Transverse colon (tissue), 4 donors: ENCODE data around the gene SNCG. TPM values are rescaled to one million over a fixed set of nuclear protein-coding genes. Genes with fewer than 3 reads are reported as not detected.
A peak's percentile ranks its signal among the peaks of the same experiment; 100 is the strongest.

Source experiments
- DNase-seq: peaks from one replicate; pipeline ENCODE4 v3.0.0-alpha.2; 2019
- H3K27ac ChIP-seq, 4 donors: fragments of 200-600 bp; sonication (generic); 2 replicates each; pipeline ENCODE4 v1.5.1; 2016 to 2018; ENCODE audit warnings: inconsistent platforms in 4 of 4
- H3K27me3 ChIP-seq: fragments of 200-600 bp; sonication (generic); 2 replicates; pipeline ENCODE4 v1.5.1; 2017; ENCODE audit warnings: inconsistent platforms
- H3K36me3 ChIP-seq, 4 donors: fragments of 200-600 bp; sonication (generic); 2 replicates each; pipeline ENCODE4 v1.5.1; 2017 to 2019; ENCODE audit warnings: inconsistent platforms in 4 of 4
- H3K4me1 ChIP-seq, 4 donors: fragments of 200-600 bp; sonication (generic); 2 replicates each; pipeline ENCODE4 v1.5.1; 2017 to 2020; ENCODE audit warnings: inconsistent platforms in 4 of 4
- H3K4me3 ChIP-seq, 4 donors: fragments of 200-600 bp; sonication (generic); 1 replicate in 1 of 4; 2 replicates in 3 of 4; pipeline versions ENCODE4 v1.5.1 to v1.6.1; 2017 to 2019; ENCODE audit warnings: inconsistent platforms in 4 of 4
- H3K9me3 ChIP-seq, 2 donors: fragments of 200-600 bp; sonication (generic); 2 replicates each; pipeline ENCODE4 v1.5.1; 2017 to 2019; ENCODE audit warnings: inconsistent platforms in 2 of 2
- EP300 ChIP-seq: sonication (generic); formaldehyde crosslinking; IDR thresholded peaks from one replicate; pipeline ENCODE4 v1.6.1; 2017; ENCODE audit warnings: antibody characterized with exemption, low read depth
- POLR2A ChIP-seq: fragments of 450-650 bp; IDR thresholded peaks from one replicate; pipeline ENCODE4 v1.6.1; 2016; ENCODE audit warnings: antibody characterized with exemption, mild to moderate bottlenecking, moderate library complexity
- POLR2AphosphoS5 ChIP-seq, 3 donors: sonication (generic); formaldehyde crosslinking; IDR thresholded peaks; one replicate each; pipeline ENCODE4 v1.6.1; 2016; ENCODE audit warnings: antibody characterized with exemption in 3 of 3
- WGBS, 2 donors: methylation state at CpG; one replicate each; pipeline ENCODE4 v1.1.5; 2018; ENCODE audit warnings: low coverage in 1 of 2; 5-methylcytosine and 5-hydroxymethylcytosine counted together
- in situ Hi-C, 4 donors: fragments of 200-750 bp; cut with MboI; loops; one replicate each; pipeline versions ENCODE4 v1.15.0 to v1.15.1; 2017; ENCODE audit warnings: low sequenced_read_pairs in 3 of 4, low pct_ligation_motif_present in 1 of 4, low pct_unique_long_range_greater_than_20kb in 1 of 4
- intact Hi-C: fragments of 100-400 bp; cut with DNase I; formaldehyde crosslinking; loops from one replicate; pipeline ENCODE4 v1.15.1; 2023; ENCODE audit warnings: low total_unique reads
- total RNA-seq, 4 donors: library from RNA; depleted of rRNA; stranded (reverse); fragments of >200 nt; gene quantifications; one replicate each; pipeline ENCODE4 v1.1.0, GENCODE V29; 2016
- TF ChIP-seq, protein P1 (sequence below), 5 experiments: fragments of 200-600 bp in 3 of 5; fragments of 450-650 bp in 2 of 5; sonication (generic) in 3 of 5; IDR thresholded peaks; 1 replicate in 2 of 5; 2 replicates in 3 of 5; pipeline ENCODE4 v1.5.1; 2016 to 2017; ENCODE audit warnings: antibody characterized with exemption in 5 of 5, inconsistent platforms in 3 of 5, mild to moderate bottlenecking in 2 of 5, moderate library complexity in 1 of 5

The SNCG gene
- total RNA-seq, 4 donors from 2014 or later = 7.4 to 7.5 TPM; not detected in 2

DNA sequence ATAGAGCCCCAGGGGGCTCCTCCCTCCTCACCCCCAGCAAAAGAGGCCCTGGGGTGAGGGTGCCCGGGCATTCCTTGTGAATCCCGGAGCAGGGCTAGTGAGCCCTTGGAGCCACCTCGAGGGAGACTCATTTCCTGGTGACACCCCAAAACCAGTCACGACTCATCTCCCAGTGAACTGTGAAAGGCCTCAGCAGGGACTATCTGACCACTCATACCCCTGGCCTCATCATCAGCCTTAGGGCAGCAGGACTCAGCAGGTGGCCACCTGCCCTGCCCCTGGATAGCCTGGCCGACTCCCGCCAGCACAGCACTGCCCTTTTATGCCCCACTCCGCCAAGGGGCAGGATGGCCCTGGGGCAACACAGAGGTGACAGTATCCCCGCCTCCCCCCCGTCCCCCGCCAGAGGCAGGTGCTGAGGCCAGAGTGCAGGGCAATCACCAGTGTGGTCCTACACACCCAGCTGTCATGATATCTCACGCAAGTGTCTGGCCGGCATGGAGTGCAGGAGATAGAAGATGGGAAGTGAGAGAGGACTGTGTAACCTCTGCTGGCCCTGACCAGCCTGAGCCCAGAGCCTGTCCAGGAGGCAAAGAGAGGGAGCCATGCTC, 3.2 kb downstream of the SNCG start:
- H3K9me3 ChIP-seq = no peaks in the 10 kb centered on the region
- peaks cover 5 to 20% (median 13%) of the 10 kb centered on the region in 4 donors for H3K4me1 ChIP-seq
- intact Hi-C loops = no loop called here
- no peak overlapping the region for H3K4me3 ChIP-seq
- WGBS, 2 donors = 80 to 89% methylated on average over 2 to 10 of the region's 12 CpGs
- no peak for DNase-seq
- no peaks in the 10 kb centered on the region for H3K36me3 ChIP-seq
- in situ Hi-C loops = no loop called here
- TF ChIP-seq, protein P1, sequence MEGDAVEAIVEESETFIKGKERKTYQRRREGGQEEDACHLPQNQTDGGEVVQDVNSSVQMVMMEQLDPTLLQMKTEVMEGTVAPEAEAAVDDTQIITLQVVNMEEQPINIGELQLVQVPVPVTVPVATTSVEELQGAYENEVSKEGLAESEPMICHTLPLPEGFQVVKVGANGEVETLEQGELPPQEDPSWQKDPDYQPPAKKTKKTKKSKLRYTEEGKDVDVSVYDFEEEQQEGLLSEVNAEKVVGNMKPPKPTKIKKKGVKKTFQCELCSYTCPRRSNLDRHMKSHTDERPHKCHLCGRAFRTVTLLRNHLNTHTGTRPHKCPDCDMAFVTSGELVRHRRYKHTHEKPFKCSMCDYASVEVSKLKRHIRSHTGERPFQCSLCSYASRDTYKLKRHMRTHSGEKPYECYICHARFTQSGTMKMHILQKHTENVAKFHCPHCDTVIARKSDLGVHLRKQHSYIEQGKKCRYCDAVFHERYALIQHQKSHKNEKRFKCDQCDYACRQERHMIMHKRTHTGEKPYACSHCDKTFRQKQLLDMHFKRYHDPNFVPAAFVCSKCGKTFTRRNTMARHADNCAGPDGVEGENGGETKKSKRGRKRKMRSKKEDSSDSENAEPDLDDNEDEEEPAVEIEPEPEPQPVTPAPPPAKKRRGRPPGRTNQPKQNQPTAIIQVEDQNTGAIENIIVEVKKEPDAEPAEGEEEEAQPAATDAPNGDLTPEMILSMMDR (IDR thresholded peaks at IDR 0.05) = no peak
- TF ChIP-seq EP300 = no peak
- TF ChIP-seq POLR2AphosphoS5 (IDR thresholded peaks at IDR 0.05) = no peak
- no peak for TF ChIP-seq POLR2A
- no peaks in the 10 kb centered on the region for H3K27me3 ChIP-seq
- no peak overlapping the region for H3K27ac ChIP-seq

DNA sequence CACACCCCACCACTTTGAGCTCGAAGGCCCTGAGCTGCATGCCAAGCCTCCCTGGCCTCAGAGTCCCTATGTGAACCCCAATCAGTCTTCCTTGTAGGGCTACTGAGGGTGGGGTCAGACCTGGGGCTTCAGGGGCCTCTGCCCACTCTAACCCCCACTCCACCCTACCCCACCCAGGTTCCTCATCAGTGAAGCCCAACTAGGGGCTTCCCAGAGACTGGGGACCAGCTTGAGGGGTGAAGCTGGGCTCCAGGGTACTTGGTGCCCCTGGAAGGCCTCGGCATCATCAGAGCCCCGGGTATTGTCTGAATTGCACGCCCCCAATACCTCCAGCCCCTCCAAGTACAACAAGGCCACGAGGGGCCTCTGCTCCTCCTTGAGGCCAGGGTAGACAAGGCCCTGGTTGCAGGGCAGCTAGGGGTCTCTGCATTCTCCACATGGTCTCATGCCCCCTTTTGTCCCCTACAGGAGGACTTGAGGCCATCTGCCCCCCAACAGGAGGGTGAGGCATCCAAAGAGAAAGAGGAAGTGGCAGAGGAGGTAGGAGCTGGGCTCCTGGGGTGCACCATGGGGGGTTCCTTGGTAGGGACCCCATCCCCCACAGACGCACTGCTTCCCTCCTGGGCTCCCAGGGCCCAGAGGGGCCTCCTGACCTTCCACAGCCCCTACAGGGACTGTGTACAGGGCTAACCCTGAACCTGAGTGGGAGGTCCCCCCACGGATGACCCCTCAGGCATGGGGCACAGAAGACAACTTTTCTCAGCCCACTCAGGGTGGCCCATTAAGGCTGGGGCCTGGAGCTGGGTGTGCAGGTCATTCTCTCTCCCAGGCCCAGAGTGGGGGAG, 4.0 kb downstream of the SNCG start:
- no peak for TF ChIP-seq POLR2A
- TF ChIP-seq POLR2AphosphoS5 (IDR thresholded peaks at IDR 0.05) = no peak
- TF ChIP-seq, protein P1 (IDR thresholded peaks at IDR 0.05) = no peak
- TF ChIP-seq EP300 = no peak
- intact Hi-C loops (no loop called here), in situ Hi-C loops (no loop called here)
- Histone ChIP-seq H3K4me1 (peaks cover 8 to 27% (median 19%) of the 10 kb centered on the region in 4 donors), H3K36me3 (no peaks in the 10 kb centered on the region), H3K27me3 (no peaks in the 10 kb centered on the region), H3K4me3 (no peak overlapping the region), H3K9me3 (no peaks in the 10 kb centered on the region), H3K27ac (no peak overlapping the region)
- 75 to 100% methylated on average over 1 to 5 of the region's 7 CpGs for WGBS, 2 donors
- DNase-seq = peak; percentile 6

DNA sequence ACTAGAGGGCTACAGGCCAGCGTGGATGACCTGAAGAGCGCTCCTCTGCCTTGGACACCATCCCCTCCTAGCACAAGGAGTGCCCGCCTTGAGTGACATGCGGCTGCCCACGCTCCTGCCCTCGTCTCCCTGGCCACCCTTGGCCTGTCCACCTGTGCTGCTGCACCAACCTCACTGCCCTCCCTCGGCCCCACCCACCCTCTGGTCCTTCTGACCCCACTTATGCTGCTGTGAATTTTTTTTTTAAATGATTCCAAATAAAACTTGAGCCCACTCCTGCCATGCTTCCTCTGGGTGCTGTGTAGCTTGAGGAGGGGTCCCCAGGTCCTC, 4.5 kb downstream of the SNCG start:
- Histone ChIP-seq H3K36me3 (no peaks in the 10 kb centered on the region), H3K9me3 (no peaks in the 10 kb centered on the region), H3K27ac (no peak overlapping the region), H3K27me3 (no peaks in the 10 kb centered on the region), H3K4me1 (peaks cover 14 to 33% (median 25%) of the 10 kb centered on the region in 4 donors), H3K4me3 (no peak overlapping the region)
- no peak for DNase-seq
- in situ Hi-C loops (no loop called here), intact Hi-C loops (no loop called here)
- 94% methylated on average over 7 of the region's 7 CpGs; no CpG with 5 or more reads in 1 of the 2 donors for WGBS, 2 donors
- no peak for TF ChIP-seq POLR2A
- TF ChIP-seq POLR2AphosphoS5 (IDR thresholded peaks at IDR 0.05) = no peak
- no peak for TF ChIP-seq EP300
- TF ChIP-seq, protein P1 (IDR thresholded peaks at IDR 0.05) = no peak

DNA sequence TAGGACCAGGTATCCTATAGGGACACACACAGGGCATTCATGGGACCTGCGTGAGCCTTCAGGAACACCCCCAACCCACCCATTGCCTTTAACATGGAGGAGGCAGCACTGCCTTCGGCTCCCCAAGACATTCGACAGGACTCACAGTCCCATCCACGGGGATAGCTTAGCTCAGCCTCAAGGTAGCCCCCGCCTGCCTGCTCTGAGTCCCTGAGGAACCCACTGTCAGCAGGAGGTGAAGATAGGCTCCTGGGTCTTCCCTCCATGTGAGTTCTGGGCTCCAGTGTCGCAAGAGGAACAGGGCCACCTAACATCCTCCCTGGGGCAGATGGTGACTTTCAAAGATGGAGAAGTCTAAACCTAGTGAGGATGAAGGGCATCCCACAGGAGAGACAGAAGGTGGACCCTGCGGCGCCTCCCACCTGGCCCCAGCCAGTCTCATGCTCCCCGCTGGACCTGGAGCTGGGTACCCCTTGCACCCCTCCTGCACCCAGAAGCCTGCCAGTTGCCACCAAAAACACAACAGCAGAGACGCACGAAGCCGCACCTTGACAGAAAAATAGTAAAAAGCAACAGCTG, 5.0 kb downstream of the SNCG start:
- intact Hi-C loops = no loop called here
- 93% methylated on average over 12 of the region's 12 CpGs; no CpG with 5 or more reads in 1 of the 2 donors for WGBS, 2 donors

More for the DNA sequence above, 5.0 kb downstream of the SNCG start:
- H3K27ac ChIP-seq = no peak overlapping the region
- no peak overlapping the region for H3K4me3 ChIP-seq
- no peak for TF ChIP-seq POLR2A
- no peak for TF ChIP-seq POLR2AphosphoS5 (IDR thresholded peaks at IDR 0.05)
- no peak for TF ChIP-seq EP300
- TF ChIP-seq, protein P1 (IDR thresholded peaks at IDR 0.05) = no peak
- H3K36me3 ChIP-seq = no peaks in the 10 kb centered on the region
- peaks cover 19 to 35% (median 28%) of the 10 kb centered on the region in 4 donors for H3K4me1 ChIP-seq
- in situ Hi-C loops = no loop called here
- H3K27me3 ChIP-seq = no peaks in the 10 kb centered on the region
- peak; percentile 1 for DNase-seq
- no peaks in the 10 kb centered on the region for H3K9me3 ChIP-seq
